A549 (cell line): ENCODE data around the gene KRTAP19-7. TPM values are rescaled to one million over a fixed set of nuclear protein-coding genes. Genes with fewer than 3 reads are reported as not detected.

ENCODE experiments used
- ATAC-seq, 2 experiments: fragments of 200-7000 bp in 1 of 2; fragments of >200 bp in 1 of 2; cut with Nextera tagmentation in 1 of 2; cut with Tn5 transposase in 1 of 2; 3 replicates each; pipeline versions ENCODE4 v1.8.0 to v1.9.1; 2018 to 2020; ENCODE audit warnings: mild to moderate bottlenecking in 1 of 2, moderate library complexity in 1 of 2
- CTCF ChIA-PET: fragments of 300-600 bp; sonication (Branson Sonifier 250); formaldehyde crosslinking; extraction: SDS; loops from one replicate; lab custom pipeline; 2021; ENCODE audit warnings: antibody characterized with exemption, inconsistent platforms; lab: Yijun Ruan, JAX
- POLR2A ChIA-PET: fragments of 350-600 bp; formaldehyde crosslinking; extraction: SDS; loops from one replicate; lab custom pipeline; 2021; ENCODE audit warnings: antibody characterized with exemption, inconsistent platforms; lab: Yijun Ruan, JAX
- DNase-seq, 2 experiments: peaks; one replicate each; pipeline versions ENCODE4 v3.0.0 to v3.0.0-alpha.2; 2011 to 2016; ENCODE audit warnings: low read depth in 1 of 2, low spot score in 1 of 2
- FAIRE-seq: peaks from 2 replicates; lab custom pipeline; 2011; peaks lifted over from hg19 to GRCh38; lab: Jason Lieb, UNC
- H3K27ac ChIP-seq, 2 experiments: fragments of >200 bp; sonication (Bioruptor Twin); formaldehyde crosslinking; 3 replicates each; pipeline ENCODE4 v1.5.1; 2016 to 2017
- H3K4me1 ChIP-seq: fragments of >200 bp; sonication (Bioruptor Twin); formaldehyde crosslinking; 3 replicates; pipeline ENCODE4 v1.6.1; 2016
- H3K4me2 ChIP-seq: fragments of >200 bp; sonication (Bioruptor Twin); formaldehyde crosslinking; 3 replicates; pipeline ENCODE4 v1.6.1; 2016
- H3K4me3 ChIP-seq: fragments of >200 bp; sonication (Bioruptor Twin); formaldehyde crosslinking; 3 replicates; pipeline ENCODE4 v1.5.1; 2016
- H3K9me3 ChIP-seq: fragments of >200 bp; sonication (Bioruptor Twin); formaldehyde crosslinking; 3 replicates; pipeline ENCODE4 v1.6.1; 2016
- CBX2 ChIP-seq: fragments of 200-600 bp; sonication (generic); IDR thresholded peaks from 2 replicates; pipeline ENCODE4 v1.6.1; 2016; ENCODE audit warnings: low read depth, mild to moderate bottlenecking, borderline replicate concordance
- CBX8 ChIP-seq: fragments of 200-600 bp; sonication (generic); IDR thresholded peaks from 2 replicates; pipeline ENCODE4 v1.6.1; 2016
- CHD2 ChIP-seq: fragments of 150-350 bp; IDR thresholded peaks from 2 replicates; pipeline ENCODE4 v1.6.1; 2014; ENCODE audit warnings: low read length; ENCODE audit not compliant: partially characterized antibody
- EP300 ChIP-seq, 2 experiments: fragments of >200 bp; sonication (Bioruptor Twin); formaldehyde crosslinking; IDR thresholded peaks; 2 replicates in 1 of 2; 3 replicates in 1 of 2; pipeline ENCODE4 v1.6.1; 2016 to 2017
- ESRRA ChIP-seq: fragments of 150-350 bp; IDR thresholded peaks from 2 replicates; pipeline ENCODE4 v1.6.1; 2014; ENCODE audit warnings: mild to moderate bottlenecking, low read length, borderline replicate concordance
- FOSL2 ChIP-seq, 2 experiments: fragments of 450-650 bp in 1 of 2; fragments of >200 bp in 1 of 2; sonication (Bioruptor Twin) in 1 of 2; formaldehyde crosslinking; IDR thresholded peaks; 2 replicates each; pipeline versions ENCODE4 v1.5.0 to v1.6.1; 2016 to 2020; ENCODE audit warnings: mild to moderate bottlenecking in 1 of 2, moderate library complexity in 1 of 2
- FOXS1 ChIP-seq: fragments of 250-450 bp; sonication (Bioruptor Pico); IDR thresholded peaks from 2 replicates; pipeline ENCODE4 v1.5.0; 2020; ENCODE audit warnings: mild to moderate bottlenecking, moderate library complexity
- GATA3 ChIP-seq: IDR thresholded peaks from 2 replicates; pipeline ENCODE4 v1.6.1; 2012; ENCODE audit warnings: borderline replicate concordance
- HOXA7 ChIP-seq: fragments of 250-450 bp; sonication (Bioruptor Pico); IDR thresholded peaks from 2 replicates; pipeline ENCODE4 v1.5.0; 2020; ENCODE audit warnings: mild to moderate bottlenecking, moderate library complexity
- HOXB13 ChIP-seq: fragments of 250-450 bp; sonication (Bioruptor Pico); IDR thresholded peaks from 2 replicates; pipeline ENCODE4 v1.5.0; 2020; ENCODE audit warnings: low read depth, mild to moderate bottlenecking, moderate library complexity
- HOXB5 ChIP-seq: fragments of 250-450 bp; sonication (Bioruptor Pico); IDR thresholded peaks from 2 replicates; pipeline ENCODE4 v1.5.0; 2020; ENCODE audit warnings: mild to moderate bottlenecking, moderate library complexity
- JUN ChIP-seq, 2 experiments: fragments of >200 bp; sonication (Bioruptor Twin); formaldehyde crosslinking; IDR thresholded peaks; 2 replicates in 1 of 2; 3 replicates in 1 of 2; pipeline ENCODE4 v1.6.1; 2016 to 2017
- KDM1A ChIP-seq: fragments of 200-600 bp; sonication (generic); IDR thresholded peaks from 2 replicates; pipeline ENCODE4 v1.6.1; 2016; ENCODE audit warnings: low read depth, mild to moderate bottlenecking
- KDM5A ChIP-seq: fragments of 200-600 bp; sonication (generic); IDR thresholded peaks from 2 replicates; pipeline ENCODE4 v1.6.1; 2016; ENCODE audit warnings: antibody characterized with exemption, mild to moderate bottlenecking
- MAFK ChIP-seq: fragments of 450-650 bp; IDR thresholded peaks from 2 replicates; pipeline ENCODE4 v1.6.1; 2014; ENCODE audit not compliant: partially characterized antibody
- NFE2L2 ChIP-seq: fragments of 150-350 bp; conservative IDR thresholded peaks from 2 replicates; pipeline ENCODE4 v1.6.1; 2014; ENCODE audit warnings: low read length
- PHF8 ChIP-seq: fragments of 200-600 bp; sonication (generic); IDR thresholded peaks from 2 replicates; pipeline ENCODE4 v1.6.1; 2016; ENCODE audit warnings: low read depth, mild to moderate bottlenecking, antibody characterized with exemption, moderate library complexity, borderline replicate concordance
- POLR2A ChIP-seq: IDR thresholded peaks from 2 replicates; pipeline ENCODE4 v1.6.1; 2012; ENCODE audit warnings: mild to moderate bottlenecking, low read length
- RAD21 ChIP-seq, 2 experiments: fragments of >200 bp in 1 of 2; sonication (Bioruptor Twin) in 1 of 2; formaldehyde crosslinking in 1 of 2; IDR thresholded peaks in 1 of 2; conservative IDR thresholded peaks in 1 of 2; 2 replicates in 1 of 2; 3 replicates in 1 of 2; pipeline ENCODE4 v1.6.1; 2012 to 2018; ENCODE audit warnings: inconsistent platforms in 1 of 2
- RCOR1 ChIP-seq: fragments of 150-350 bp; IDR thresholded peaks from 2 replicates; pipeline ENCODE4 v1.6.1; 2014; ENCODE audit warnings: antibody characterized with exemption, low read length, low read depth
- REST ChIP-seq: fragments of 200-600 bp; sonication (generic); IDR thresholded peaks from 2 replicates; pipeline ENCODE4 v1.6.1; 2016; ENCODE audit warnings: antibody characterized with exemption, mild to moderate bottlenecking, moderate library complexity
- RFX5 ChIP-seq: fragments of 450-650 bp; IDR thresholded peaks from 2 replicates; pipeline ENCODE4 v1.7.1; 2014; ENCODE audit warnings: antibody characterized with exemption, mild to moderate bottlenecking, moderate library complexity
- SREBF2 ChIP-seq: fragments of 450-650 bp; IDR thresholded peaks from 2 replicates; pipeline ENCODE4 v1.6.1; 2014; ENCODE audit warnings: mild to moderate bottlenecking, moderate library complexity
- TFCP2L1 ChIP-seq: fragments of 250-450 bp; sonication (Bioruptor Pico); IDR thresholded peaks from 2 replicates; pipeline ENCODE4 v1.5.0; 2021; ENCODE audit warnings: mild to moderate bottlenecking
- TP53 ChIP-seq: fragments of 250-450 bp; sonication (Bioruptor Pico); IDR thresholded peaks from 2 replicates; pipeline ENCODE4 v1.5.0; 2021; ENCODE audit warnings: mild to moderate bottlenecking, moderate library complexity
- ZFP36 ChIP-seq: fragments of 450-650 bp; IDR thresholded peaks from 2 replicates; pipeline ENCODE4 v1.6.1; 2014; ENCODE audit warnings: borderline replicate concordance; ENCODE audit not compliant: partially characterized antibody
- ZNF302 ChIP-seq: fragments of 250-450 bp; sonication (Bioruptor Pico); IDR thresholded peaks from 2 replicates; pipeline ENCODE4 v1.9.0; 2021; ENCODE audit warnings: inconsistent platforms, mild to moderate bottlenecking, moderate library complexity
- WGBS: methylation state at CpG from one replicate; pipeline ENCODE4 v1.1.6; 2017; ENCODE audit errors: missing lambda C conversion rate; 5-methylcytosine and 5-hydroxymethylcytosine counted together
- polyA minus RNA-seq: library from RNA; depleted of rRNA, polyadenylated mRNA; stranded (reverse); fragments of >200 nt; gene quantifications from 2 replicates; pipeline ENCODE4 v1.2.3, GENCODE V29; 2011; rRNA and poly(A)+ RNA removed
- polyA plus RNA-seq, 4 experiments: library from polyadenylated mRNA; depleted of rRNA in 3 of 4; stranded (reverse); fragments of >200 nt; fragmentation: RNase III in 1 of 4; extraction: RNeasy Plus Mini Kit Qiagen cat#74134 plus additional on column Dnase treatment in 1 of 4; gene quantifications; 2 replicates in 3 of 4; 3 replicates in 1 of 4; pipeline ENCODE4 v1.2.3, GENCODE V29; 2011 to 2017
- TF ChIP-seq, protein P1 (sequence below): fragments of >200 bp; sonication (Bioruptor Twin); formaldehyde crosslinking; IDR thresholded peaks from 2 replicates; pipeline ENCODE4 v1.6.1; 2016
- TF ChIP-seq, protein P2 (sequence below): IDR thresholded peaks from 2 replicates; pipeline ENCODE4 v1.6.1; 2012; ENCODE audit warnings: low read depth, borderline replicate concordance

The KRTAP19-7 gene
- polyA plus RNA-seq (2011; rRNA removed): not detected in 2 replicates
- polyA plus RNA-seq (2012; cell fraction: cytosol; rRNA removed): not detected in 2 replicates
- polyA plus RNA-seq (2012; cell fraction: nucleus; rRNA removed): not detected in 2 replicates
- polyA plus RNA-seq (2017; fragmentation: RNase III; extraction: RNeasy Plus Mini Kit Qiagen cat#74134 plus additional on column Dnase treatment): not detected in 3 replicates
- not detected in 2 replicates for polyA minus RNA-seq

DNA sequence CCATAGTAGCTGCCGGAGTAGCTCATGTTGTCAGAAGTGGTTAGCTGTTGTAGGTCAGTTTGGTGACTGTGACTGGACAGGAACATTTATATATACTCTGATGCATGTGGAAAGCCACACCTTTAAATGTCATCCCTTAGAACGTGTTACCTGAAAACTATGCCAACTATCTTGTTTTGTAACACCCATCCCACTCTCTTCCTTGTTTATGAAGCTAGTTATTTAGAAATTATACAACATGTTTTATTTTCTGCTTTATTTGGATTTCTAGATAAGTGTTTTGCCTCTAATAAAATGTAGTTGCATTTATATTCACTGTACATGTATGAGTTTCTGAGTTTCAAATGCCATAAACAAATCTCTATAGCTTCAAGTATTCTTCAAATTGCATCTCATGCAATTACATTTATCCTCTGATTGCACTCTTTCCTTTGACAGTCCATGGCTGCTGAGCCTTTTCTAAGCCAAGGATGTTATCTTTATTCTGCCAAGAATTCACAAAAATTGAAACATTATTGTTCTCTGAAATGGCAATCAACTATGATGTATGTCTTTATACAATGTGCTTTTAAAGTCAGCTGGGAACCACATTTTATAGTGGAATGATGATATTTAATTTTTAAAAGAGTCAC, at the start of gene KRTAP19-7:
Gene KRTAP19-7 (minus strand): TSS at position 51 of the 632 bp plus-strand sequence. CDS start 25 bp downstream, at position 26.
- H3K4me3 ChIP-seq: no peak within 1 kb of the TSS
- FAIRE-seq (no peak), ATAC-seq (no peak), DNase-seq (no peak)
- ChIA-PET CTCF (no interaction called here), POLR2A (no interaction called here)
- H3K27ac ChIP-seq: no peak within 1 kb of the TSS
- TF ChIP-seq KDM1A: no peak
- TF ChIP-seq RCOR1: no peak
- TF ChIP-seq GATA3: no peak
- no peak for TF ChIP-seq RAD21 (conservative IDR thresholded peaks at IDR 0.05 in 1 of 2, IDR thresholded peaks at IDR 0.05 in 1 of 2)
- TF ChIP-seq, protein P1, sequence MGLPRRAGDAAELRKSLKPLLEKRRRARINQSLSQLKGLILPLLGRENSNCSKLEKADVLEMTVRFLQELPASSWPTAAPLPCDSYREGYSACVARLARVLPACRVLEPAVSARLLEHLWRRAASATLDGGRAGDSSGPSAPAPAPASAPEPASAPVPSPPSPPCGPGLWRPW: no peak
- TF ChIP-seq FOSL2 (IDR thresholded peaks at IDR 0.05): no peak
- no peak for TF ChIP-seq FOSL2 (CRISPR knock-in tag; IDR thresholded peaks at IDR 0.05)
- no peak for TF ChIP-seq PHF8
- no peak for TF ChIP-seq JUN (IDR thresholded peaks at IDR 0.05)
- no peak for TF ChIP-seq FOXS1 (CRISPR knock-in tag)
- TF ChIP-seq CHD2: no peak
- TF ChIP-seq, protein P2, sequence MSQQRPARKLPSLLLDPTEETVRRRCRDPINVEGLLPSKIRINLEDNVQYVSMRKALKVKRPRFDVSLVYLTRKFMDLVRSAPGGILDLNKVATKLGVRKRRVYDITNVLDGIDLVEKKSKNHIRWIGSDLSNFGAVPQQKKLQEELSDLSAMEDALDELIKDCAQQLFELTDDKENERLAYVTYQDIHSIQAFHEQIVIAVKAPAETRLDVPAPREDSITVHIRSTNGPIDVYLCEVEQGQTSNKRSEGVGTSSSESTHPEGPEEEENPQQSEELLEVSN: no peak
- TF ChIP-seq HOXB13: no peak
- no peak for TF ChIP-seq REST
- no peak for TF ChIP-seq HOXA7 (CRISPR knock-in tag)
- no peaks in the 10 kb centered on the region for H3K9me3 ChIP-seq
- 0% methylated on average over 2 of the region's 2 CpGs for WGBS
- H3K4me2 ChIP-seq: no peak within 1 kb of the TSS
- H3K4me1 ChIP-seq: no peaks in the 10 kb centered on the region

DNA sequence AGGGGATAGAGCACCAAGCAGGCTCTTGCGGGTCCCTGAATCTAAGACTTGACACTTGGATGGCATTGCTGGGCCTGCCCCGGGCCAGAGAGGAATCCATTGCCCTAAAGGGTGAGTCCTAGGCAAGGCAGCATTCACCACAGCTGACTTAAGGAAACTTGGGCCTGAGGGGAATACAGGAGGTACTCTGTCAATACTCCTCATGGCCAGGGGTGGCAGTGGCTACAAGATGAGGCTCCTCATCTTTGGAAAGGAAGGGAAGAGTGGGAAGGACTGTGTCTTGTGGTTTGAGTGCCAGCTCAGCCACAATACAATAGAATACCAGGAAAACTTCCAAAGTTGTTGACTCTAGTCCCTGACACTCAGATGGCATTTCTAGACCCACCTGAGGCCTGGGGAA, 44.9 kb upstream of the KRTAP19-7 start:
- Histone ChIP-seq H3K4me2 (no peak overlapping the region), H3K9me3 (no peaks in the 10 kb centered on the region), H3K4me1 (no peaks in the 10 kb centered on the region), H3K27ac (no peak overlapping the region), H3K4me3 (no peak overlapping the region)
- DNase-seq (no peak), ATAC-seq (no peak), FAIRE-seq (no peak)
- ChIA-PET POLR2A (no interaction called here), CTCF (no interaction called here)
- no CpG with 5 or more reads among the region's 2 CpGs for WGBS
- no peak for TF ChIP-seq KDM5A
- no peak for TF ChIP-seq ESRRA
- no peak for TF ChIP-seq POLR2A
- TF ChIP-seq CHD2: no peak
- TF ChIP-seq TFCP2L1: no peak
- no peak for TF ChIP-seq RFX5
- no peak for TF ChIP-seq CBX8
- TF ChIP-seq HOXB13: no peak
- no peak for TF ChIP-seq CBX2
- TF ChIP-seq SREBF2: no peak
- no peak for TF ChIP-seq NFE2L2
- no peak for TF ChIP-seq REST
- no peak for TF ChIP-seq RCOR1
- TF ChIP-seq ZFP36: no peak
- no peak for TF ChIP-seq EP300 (IDR thresholded peaks at IDR 0.05)
- TF ChIP-seq ZNF302 (CRISPR knock-in tag): no peak
- TF ChIP-seq TP53 (CRISPR knock-in tag): no peak
- no peak for TF ChIP-seq MAFK
- TF ChIP-seq HOXB5 (CRISPR knock-in tag): no peak
